H9 (cell line): Measurements from ENCODE around the gene ANAPC2. TPM values are rescaled to one million over a fixed set of nuclear protein-coding genes. Genes with fewer than 3 reads are reported as not detected.

ENCODE experiments used
- DNase-seq: peaks from one replicate; pipeline ENCODE4 v3.0.0-alpha.2; 2017
- H2AFZ ChIP-seq: one replicate; pipeline ENCODE4 v1.6.1; 2013; ENCODE audit warnings: mild to moderate bottlenecking, low read length, control low read depth, moderate library complexity
- H2AK5ac ChIP-seq: 2 replicates; pipeline ENCODE4 v1.6.1; 2013; ENCODE audit warnings: low read length, control low read depth, mixed read lengths; ENCODE audit not compliant: insufficient read length
- H2BK120ac ChIP-seq: one replicate; pipeline ENCODE4 v1.6.1; 2013; ENCODE audit warnings: low read depth, mild to moderate bottlenecking, low read length, control low read depth, inconsistent platforms; ENCODE audit not compliant: poor library complexity, severe bottlenecking
- H2BK12ac ChIP-seq: 2 replicates; pipeline ENCODE4 v1.6.1; 2013; ENCODE audit warnings: low read length, control low read depth, mixed read lengths, low read depth; ENCODE audit not compliant: insufficient read length
- H2BK15ac ChIP-seq: 2 replicates; pipeline ENCODE4 v1.6.1; 2013; ENCODE audit warnings: low read depth, low read length, control low read depth
- H2BK20ac ChIP-seq: one replicate; pipeline ENCODE4 v1.6.1; 2013; ENCODE audit warnings: low read depth, mild to moderate bottlenecking, low read length, control low read depth, inconsistent platforms; ENCODE audit not compliant: poor library complexity, severe bottlenecking
- H2BK5ac ChIP-seq: 2 replicates; pipeline ENCODE4 v1.6.1; 2013; ENCODE audit warnings: low read length, control low read depth, mixed read lengths; ENCODE audit not compliant: insufficient read length
- H3K14ac ChIP-seq: 2 replicates; pipeline ENCODE4 v1.6.1; 2013; ENCODE audit warnings: low read length, control low read depth; ENCODE audit not compliant: insufficient read depth
- H3K18ac ChIP-seq: 2 replicates; pipeline ENCODE4 v1.6.1; 2013; ENCODE audit warnings: low read depth, mild to moderate bottlenecking, mixed read lengths, low read length, control low read depth; ENCODE audit not compliant: insufficient read length
- H3K23ac ChIP-seq: 2 replicates; pipeline ENCODE4 v1.6.1; 2013; ENCODE audit warnings: low read length, control low read depth, mixed read lengths, low read depth; ENCODE audit not compliant: insufficient read length
- H3K23me2 ChIP-seq: 2 replicates; pipeline ENCODE4 v1.6.1; 2013; ENCODE audit warnings: low read depth, mild to moderate bottlenecking, mixed read lengths, low read length, control low read depth; ENCODE audit not compliant: insufficient read length, poor library complexity, severe bottlenecking
- H3K27ac ChIP-seq: 2 replicates; pipeline ENCODE4 v1.5.1; 2013; ENCODE audit warnings: low read length, control low read depth, mixed read lengths, low read depth; ENCODE audit not compliant: insufficient read length
- H3K27me3 ChIP-seq: 2 replicates; pipeline ENCODE4 v1.6.1; 2013; ENCODE audit warnings: low read length, control low read depth, inconsistent platforms; ENCODE audit not compliant: insufficient read depth
- H3K4ac ChIP-seq: 2 replicates; pipeline ENCODE4 v1.6.1; 2013; ENCODE audit warnings: low read depth, mild to moderate bottlenecking, control low read depth, inconsistent platforms, low read length, moderate library complexity
- H3K4me1 ChIP-seq: 2 replicates; pipeline ENCODE4 v1.6.1; 2013; ENCODE audit warnings: low read length, control low read depth, inconsistent platforms; ENCODE audit not compliant: insufficient read depth
- H3K4me2 ChIP-seq: 2 replicates; pipeline ENCODE4 v1.6.1; 2013; ENCODE audit warnings: low read length, control low read depth, mixed read lengths; ENCODE audit not compliant: insufficient read length, insufficient read depth
- H3K56ac ChIP-seq: 2 replicates; pipeline ENCODE4 v1.6.1; 2013; ENCODE audit warnings: low read depth, mild to moderate bottlenecking, mixed read lengths, low read length, control low read depth; ENCODE audit not compliant: insufficient read length
- H3K79me1 ChIP-seq: 2 replicates; pipeline ENCODE4 v1.6.1; 2013; ENCODE audit warnings: low read depth, mild to moderate bottlenecking, moderate library complexity, low read length, control low read depth, inconsistent platforms; ENCODE audit not compliant: insufficient read depth, poor library complexity, severe bottlenecking
- H3K79me2 ChIP-seq: 2 replicates; pipeline ENCODE4 v1.6.1; 2013; ENCODE audit warnings: low read length, control low read depth, inconsistent platforms; ENCODE audit not compliant: insufficient read depth
- H3K9ac ChIP-seq: 2 replicates; pipeline ENCODE4 v1.6.1; 2013; ENCODE audit warnings: low read length, control low read depth, mixed read lengths; ENCODE audit not compliant: insufficient read length; ENCODE audit errors: extremely low read depth
- H3K9me3 ChIP-seq: one replicate; pipeline ENCODE4 v1.6.1; 2013; ENCODE audit warnings: low read depth, low read length, inconsistent platforms; ENCODE audit not compliant: control insufficient read depth
- H3T11ph ChIP-seq: one replicate; pipeline ENCODE4 v1.6.1; 2013; ENCODE audit warnings: mild to moderate bottlenecking, low read length, control low read depth, inconsistent platforms
- H4K20me1 ChIP-seq: one replicate; pipeline ENCODE4 v1.6.1; 2013; ENCODE audit not compliant: control insufficient read depth, insufficient read length, insufficient read depth
- H4K5ac ChIP-seq: 2 replicates; pipeline ENCODE4 v1.6.1; 2013; ENCODE audit warnings: low read depth, mild to moderate bottlenecking, mixed read lengths, low read length, control low read depth; ENCODE audit not compliant: insufficient read length
- H4K8ac ChIP-seq: replicated peaks from 2 replicates; pipeline ENCODE4 v1.6.1; 2013; ENCODE audit warnings: low read length, control low read depth, mixed read lengths, low read depth; ENCODE audit not compliant: insufficient read length
- H4K91ac ChIP-seq: 2 replicates; pipeline ENCODE4 v1.6.1; 2013; ENCODE audit warnings: low read depth, mild to moderate bottlenecking, moderate library complexity, mixed read lengths, low read length, control low read depth; ENCODE audit not compliant: insufficient read length
- H3K27ac Mint-ChIP-seq, 3 experiments: 2 replicates in 2 of 3; 3 replicates in 1 of 3; pipeline ENCODE4 v1.8.0; 2020 to 2021; ENCODE audit warnings: mixed read lengths in 3 of 3, mild to moderate bottlenecking in 1 of 3, moderate library complexity in 1 of 3
- H3K27me3 Mint-ChIP-seq: 2 replicates; pipeline ENCODE4 v1.8.0; 2021; ENCODE audit warnings: low read depth, mild to moderate bottlenecking, moderate library complexity, mixed read lengths
- H3K36me3 Mint-ChIP-seq, 3 experiments: 2 replicates in 2 of 3; 3 replicates in 1 of 3; pipeline ENCODE4 v1.8.0; 2020 to 2021; ENCODE audit warnings: low read depth in 3 of 3, mixed read lengths in 3 of 3; ENCODE audit not compliant: insufficient read depth in 1 of 3
- H3K4me1 Mint-ChIP-seq, 2 experiments: 2 replicates each; pipeline ENCODE4 v1.8.0; 2020; ENCODE audit warnings: mixed read lengths in 2 of 2
- H3K4me3 Mint-ChIP-seq, 2 experiments: 2 replicates in 1 of 2; 3 replicates in 1 of 2; pipeline ENCODE4 v1.8.0; 2020 to 2021; ENCODE audit warnings: mild to moderate bottlenecking in 2 of 2, mixed read lengths in 2 of 2, moderate library complexity in 1 of 2
- H3K9me3 Mint-ChIP-seq, 2 experiments: 2 replicates in 1 of 2; 3 replicates in 1 of 2; pipeline ENCODE4 v1.8.0; 2020; ENCODE audit warnings: mild to moderate bottlenecking in 2 of 2, mixed read lengths in 2 of 2, moderate library complexity in 1 of 2
- CTCF ChIP-seq: fragments of 200-600 bp; sonication (generic); conservative IDR thresholded peaks from 3 replicates; pipeline ENCODE4 v1.8.0; 2021; ENCODE audit warnings: antibody characterized with exemption, mild to moderate bottlenecking
- WGBS: extraction: QIAGEN DNeasy Blood & Tissue Kit; methylation state at CpG from one replicate; pipeline ENCODE4 v1.1.7; 2013; ENCODE audit warnings: missing lambda C conversion rate, low lambda C conversion rate, mixed read lengths; ENCODE audit not compliant: insufficient read length; ENCODE audit errors: extremely low coverage; 5-methylcytosine and 5-hydroxymethylcytosine counted together
- total RNA-seq: library from RNA; stranded (reverse); gene quantifications from 2 replicates; pipeline ENCODE4 v1.2.1, GENCODE V29; 2021

Gene ANAPC2
- total RNA-seq, 1 experiment from 2014 or later = 54.8 TPM

- peaks cover 2 to 14% (median 5%) of the 10 kb centered on the region in 3 experiments; a peak in 5 of 7 replicates for H3K36me3 Mint-ChIP-seq
Observed at GRCh38 chr9:137175345-137175961, 12.9 kb downstream of the ANAPC2 start.

More at GRCh38 chr9:137175345-137175961, 12.9 kb downstream of the ANAPC2 start:
- H3K9me3 ChIP-seq = no peaks in the 10 kb centered on the region
- peak; percentile 59 for DNase-seq
- H2AK5ac ChIP-seq = no peak overlapping the region
- H2BK5ac ChIP-seq = no peak overlapping the region
- H3K4ac ChIP-seq = no peak overlapping the region
- H3K14ac ChIP-seq = no peak overlapping the region
- no peak overlapping the region for H3K27ac Mint-ChIP-seq
- H3K9ac ChIP-seq = no peak overlapping the region
- no CpG with 5 or more reads among the region's 33 CpGs for WGBS
- peaks cover 54% of the 10 kb centered on the region for H3K27me3 Mint-ChIP-seq
- peak; percentile 56 for TF ChIP-seq CTCF
- no peak overlapping the region for H3K23ac ChIP-seq
- no peaks in the 10 kb centered on the region for H3K23me2 ChIP-seq
- H3K4me3 Mint-ChIP-seq = peak overlapping the region in 1 of 2 experiments; percentile 21; a peak in 1 of 5 replicates
- H2BK12ac ChIP-seq = no peak overlapping the region
- H4K8ac ChIP-seq = no peak overlapping the region
- no peak overlapping the region for H3K56ac ChIP-seq
- no peaks in the 10 kb centered on the region for H3K79me1 ChIP-seq
- no peak overlapping the region for H3K4me2 ChIP-seq
- peaks cover 2 to 9% of the 10 kb centered on the region in 2 experiments for H3K4me1 Mint-ChIP-seq
- H4K20me1 ChIP-seq = no peaks in the 10 kb centered on the region
- no peaks in the 10 kb centered on the region for H3K79me2 ChIP-seq
- no peak overlapping the region for H2BK120ac ChIP-seq
- H3T11ph ChIP-seq = no peak overlapping the region
- peaks cover 3% of the 10 kb centered on the region; the same call in 1 of the 2 replicates for H3K27me3 ChIP-seq
- no peak overlapping the region for H2BK15ac ChIP-seq
- no peak overlapping the region for H2AFZ ChIP-seq
- no peak overlapping the region for H4K91ac ChIP-seq
- H3K18ac ChIP-seq = no peak overlapping the region
- no peaks in the 10 kb centered on the region for H3K4me1 ChIP-seq
- H2BK20ac ChIP-seq = no peak overlapping the region
- no peak overlapping the region for H4K5ac ChIP-seq
- H3K9me3 Mint-ChIP-seq = no peaks in the 10 kb centered on the region
- H3K27ac ChIP-seq = no peak overlapping the region
